GM12878 (cell line): Measurements from ENCODE around the gene UVSSA. TPM values are rescaled to one million over a fixed set of nuclear protein-coding genes. Genes with fewer than 3 reads are reported as not detected.

Experiments
- polyA plus RNA-seq, 11 experiments: library from polyadenylated mRNA; depleted of rRNA in 4 of 11; unstranded in 6 of 11; stranded (reverse) in 5 of 11; fragments of >200 nt; fragmentation: Nextera tagmentation in 4 of 11; fragmentation: Illumina TruSeq in 1 of 11; extraction: Ambion mirVana in 4 of 11; extraction: Trizol in 1 of 11; gene quantifications; 1 replicate in 1 of 11; 2 replicates in 10 of 11; pipeline versions ENCODE4 v1.2.1 to v1.2.3, GENCODE V29; 2011 to 2016; ENCODE audit warnings: inconsistent platforms in 2 of 11, missing spikeins in 2 of 11, low read depth in 1 of 11
- total RNA-seq, 4 experiments: library from RNA; depleted of rRNA in 3 of 4; stranded (reverse); fragments of >200 nt in 3 of 4; fragmentation: Illumina TruSeq in 1 of 4; extraction: Trizol in 1 of 4; gene quantifications; 2 replicates each; pipeline versions ENCODE4 v1.2.1 to v1.2.3, GENCODE V29; 2013 to 2021

Gene UVSSA
- total and polyA plus RNA-seq, 10 of the 15 experiments (the other 5 are each of a cell fraction or from before 2014, with no cell fraction given) = 0.34 to 16.8 (median 3.6) TPM

Other genes with a start within 250 kb of the UVSSA start
- not detected in 2 replicates for gene RNF212, start 233.6 kb upstream of the UVSSA start, total RNA-seq (2014; rRNA removed)
- gene RNF212, start 233.6 kb upstream of the UVSSA start, total RNA-seq (2014; rRNA removed; fragmentation: Illumina TruSeq; extraction: Trizol) = not detected in 2 replicates
- gene RNF212, start 233.6 kb upstream of the UVSSA start, total RNA-seq (2021) = not detected in 2 replicates
- gene RNF212, start 233.6 kb upstream of the UVSSA start, polyA plus RNA-seq (2011; rRNA removed) = not detected in 2 replicates
- gene RNF212, start 233.6 kb upstream of the UVSSA start, polyA plus RNA-seq (2014; fragmentation: Illumina TruSeq; extraction: Trizol) = not detected in 2 replicates
- not detected for gene RNF212, start 233.6 kb upstream of the UVSSA start, polyA plus RNA-seq (2014; fragmentation: Nextera tagmentation; extraction: Ambion mirVana)
- gene RNF212, start 233.6 kb upstream of the UVSSA start, polyA plus RNA-seq (2014; rRNA removed) = not detected in 2 replicates
- not detected for gene RNF212, start 233.6 kb upstream of the UVSSA start, polyA plus RNA-seq (2016; fragmentation: Nextera tagmentation; extraction: Ambion mirVana)
- gene SPON2, start 174.6 kb upstream of the UVSSA start, total RNA-seq (2014; rRNA removed) = 8.7 and 10.4 TPM in 2 replicates
- 6.9 and 9.1 TPM in 2 replicates for gene SPON2, start 174.6 kb upstream of the UVSSA start, total RNA-seq (2014; rRNA removed; fragmentation: Illumina TruSeq; extraction: Trizol)
- gene SPON2, start 174.6 kb upstream of the UVSSA start, total RNA-seq (2021) = 9.3 and 10.2 TPM in 2 replicates
- gene SPON2, start 174.6 kb upstream of the UVSSA start, polyA plus RNA-seq (2011; rRNA removed) = 6.7 and 7.5 TPM in 2 replicates
- 2.6 and 5.1 TPM in 2 replicates for gene SPON2, start 174.6 kb upstream of the UVSSA start, polyA plus RNA-seq (2014; fragmentation: Illumina TruSeq; extraction: Trizol)
- 1 to 10 TPM; 1.1 to 1.6 TPM for gene SPON2, start 174.6 kb upstream of the UVSSA start, polyA plus RNA-seq (2014; fragmentation: Nextera tagmentation; extraction: Ambion mirVana)
- gene SPON2, start 174.6 kb upstream of the UVSSA start, polyA plus RNA-seq (2014; rRNA removed) = 10.1 and 11.2 TPM in 2 replicates
- 1 to 10 TPM; 7.1 to 9.6 TPM for gene SPON2, start 174.6 kb upstream of the UVSSA start, polyA plus RNA-seq (2016; fragmentation: Nextera tagmentation; extraction: Ambion mirVana)
- gene CTBP1, start 98.1 kb upstream of the UVSSA start, total RNA-seq (2014; rRNA removed) = 143 and 160 TPM in 2 replicates
- gene CTBP1, start 98.1 kb upstream of the UVSSA start, total RNA-seq (2014; rRNA removed; fragmentation: Illumina TruSeq; extraction: Trizol) = 53.9 and 62.2 TPM in 2 replicates
- 182 TPM in 2 replicates for gene CTBP1, start 98.1 kb upstream of the UVSSA start, total RNA-seq (2021)
- 59.1 and 78.2 TPM in 2 replicates for gene CTBP1, start 98.1 kb upstream of the UVSSA start, polyA plus RNA-seq (2011; rRNA removed)
- gene CTBP1, start 98.1 kb upstream of the UVSSA start, polyA plus RNA-seq (2014; fragmentation: Illumina TruSeq; extraction: Trizol) = 45.1 and 63.9 TPM in 2 replicates
- gene CTBP1, start 98.1 kb upstream of the UVSSA start, polyA plus RNA-seq (2014; fragmentation: Nextera tagmentation; extraction: Ambion mirVana) = 10 to 100 TPM in 1 of 2 experiments, 1 to 10 TPM in 1; 7.4 to 21.2 TPM
- gene CTBP1, start 98.1 kb upstream of the UVSSA start, polyA plus RNA-seq (2014; rRNA removed) = 164 and 182 TPM in 2 replicates
- gene CTBP1, start 98.1 kb upstream of the UVSSA start, polyA plus RNA-seq (2016; fragmentation: Nextera tagmentation; extraction: Ambion mirVana) = 10 to 100 TPM; 36.8 to 43.1 TPM
- gene MAEA, start 57.3 kb upstream of the UVSSA start, total RNA-seq (2014; rRNA removed) = 47.1 and 52.1 TPM in 2 replicates
- 19.2 and 23.9 TPM in 2 replicates for gene MAEA, start 57.3 kb upstream of the UVSSA start, total RNA-seq (2014; rRNA removed; fragmentation: Illumina TruSeq; extraction: Trizol)
- 61.7 and 63.1 TPM in 2 replicates for gene MAEA, start 57.3 kb upstream of the UVSSA start, total RNA-seq (2021)
- 35.0 and 57.0 TPM in 2 replicates for gene MAEA, start 57.3 kb upstream of the UVSSA start, polyA plus RNA-seq (2011; rRNA removed)
- 8.8 and 21.4 TPM in 2 replicates for gene MAEA, start 57.3 kb upstream of the UVSSA start, polyA plus RNA-seq (2014; fragmentation: Illumina TruSeq; extraction: Trizol)
- gene MAEA, start 57.3 kb upstream of the UVSSA start, polyA plus RNA-seq (2014; fragmentation: Nextera tagmentation; extraction: Ambion mirVana) = 1 to 10 TPM; 3.6 to 7.5 TPM
- gene MAEA, start 57.3 kb upstream of the UVSSA start, polyA plus RNA-seq (2014; rRNA removed) = 63.7 and 67.3 TPM in 2 replicates
- 10 to 100 TPM; 63.6 to 67.1 TPM for gene MAEA, start 57.3 kb upstream of the UVSSA start, polyA plus RNA-seq (2016; fragmentation: Nextera tagmentation; extraction: Ambion mirVana)
- gene NKX1-1, start 59.2 kb downstream of the UVSSA start, total RNA-seq (2014; rRNA removed) = not detected in 2 replicates
- gene NKX1-1, start 59.2 kb downstream of the UVSSA start, total RNA-seq (2014; rRNA removed; fragmentation: Illumina TruSeq; extraction: Trizol) = not detected in 2 replicates
- not detected in 2 replicates for gene NKX1-1, start 59.2 kb downstream of the UVSSA start, total RNA-seq (2021)
- not detected in 2 replicates for gene NKX1-1, start 59.2 kb downstream of the UVSSA start, polyA plus RNA-seq (2011; rRNA removed)
- gene NKX1-1, start 59.2 kb downstream of the UVSSA start, polyA plus RNA-seq (2014; fragmentation: Illumina TruSeq; extraction: Trizol) = not detected in 2 replicates
- not detected for gene NKX1-1, start 59.2 kb downstream of the UVSSA start, polyA plus RNA-seq (2014; fragmentation: Nextera tagmentation; extraction: Ambion mirVana)
- not detected in 2 replicates for gene NKX1-1, start 59.2 kb downstream of the UVSSA start, polyA plus RNA-seq (2014; rRNA removed)
- not detected for gene NKX1-1, start 59.2 kb downstream of the UVSSA start, polyA plus RNA-seq (2016; fragmentation: Nextera tagmentation; extraction: Ambion mirVana)